ENCODE data around the gene TCF19.
A peak's percentile ranks its signal among the peaks of the same experiment; 100 is the strongest.
"Not testable (repeated sequence)": the region's sequence is repeated elsewhere in the genome, so short reads cannot be mapped to it uniquely, and the experiment has no call there.

GRCh38 chr6:31192431-31193105 lies 34.2 kb downstream of the TCF19 start:
- not testable (repeated sequence) for TF ChIP-seq POLR2AphosphoS5 (IDR thresholded peaks at IDR 0.05; ENCODE audit: low read length); CHD1 (IDR thresholded peaks at IDR 0.05; ENCODE audit: low read depth, low read length); CBX5 (IDR thresholded peaks at IDR 0.05; ENCODE audit: low read depth); POLR2A (IDR thresholded peaks at IDR 0.05; ENCODE audit: low read depth, low read length); NR2F1 (conservative IDR thresholded peaks at IDR 0.05)
- peak; percentile 66 to 81 (median 69); a peak in 5 of 6 replicates for TF ChIP-seq CTCF (IDR thresholded peaks at IDR 0.05 in 2 of 3, conservative IDR thresholded peaks at IDR 0.05 in 1 of 3; ENCODE audit: control insufficient read depth in 2 of 3, extremely low read depth in 1 of 3, insufficient read depth in 1 of 3, low read depth in 3 of 3, low read length in 3 of 3)

All from GM12878 (cell line).